NCI-H2081 (cell line): ENCODE data around the gene HABP4.

Source experiments
- DNase-seq, 2 experiments: peaks; one replicate each; lab custom pipeline; 2025; lab: John Stamatoyannopoulos, UW

HABP4 gene, protein sequence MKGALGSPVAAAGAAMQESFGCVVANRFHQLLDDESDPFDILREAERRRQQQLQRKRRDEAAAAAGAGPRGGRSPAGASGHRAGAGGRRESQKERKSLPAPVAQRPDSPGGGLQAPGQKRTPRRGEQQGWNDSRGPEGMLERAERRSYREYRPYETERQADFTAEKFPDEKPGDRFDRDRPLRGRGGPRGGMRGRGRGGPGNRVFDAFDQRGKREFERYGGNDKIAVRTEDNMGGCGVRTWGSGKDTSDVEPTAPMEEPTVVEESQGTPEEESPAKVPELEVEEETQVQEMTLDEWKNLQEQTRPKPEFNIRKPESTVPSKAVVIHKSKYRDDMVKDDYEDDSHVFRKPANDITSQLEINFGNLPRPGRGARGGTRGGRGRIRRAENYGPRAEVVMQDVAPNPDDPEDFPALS

DNA sequence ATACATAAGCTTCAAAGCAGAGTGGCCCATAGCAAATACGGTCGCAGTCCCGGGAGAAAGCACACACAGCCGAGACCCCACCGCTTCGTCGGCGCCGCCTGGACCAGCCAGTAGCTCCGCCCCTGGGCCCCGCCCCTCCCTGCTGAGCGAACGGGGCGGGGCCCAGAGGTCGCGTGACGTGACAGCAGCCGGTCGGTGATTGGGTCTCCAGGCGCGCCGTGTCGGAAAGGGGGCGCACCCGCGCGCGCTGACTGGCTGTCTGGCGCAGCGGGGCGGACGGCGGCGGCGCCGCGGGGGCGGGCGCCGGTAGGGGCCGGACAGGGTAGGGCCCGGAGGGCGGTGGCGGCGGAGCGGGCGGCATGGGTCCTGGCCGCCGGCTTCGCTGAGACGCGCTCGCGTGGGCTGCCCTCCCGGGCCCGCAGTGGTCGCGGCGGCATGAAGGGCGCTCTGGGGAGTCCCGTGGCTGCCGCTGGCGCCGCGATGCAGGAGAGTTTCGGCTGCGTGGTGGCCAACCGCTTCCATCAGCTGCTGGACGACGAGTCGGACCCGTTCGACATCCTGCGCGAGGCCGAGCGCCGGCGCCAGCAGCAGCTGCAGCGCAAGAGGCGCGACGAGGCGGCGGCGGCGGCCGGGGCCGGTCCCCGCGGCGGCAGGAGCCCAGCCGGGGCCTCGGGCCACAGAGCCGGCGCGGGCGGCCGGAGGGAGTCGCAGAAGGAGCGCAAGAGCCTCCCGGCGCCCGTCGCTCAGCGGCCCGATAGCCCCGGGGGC is at the start of gene HABP4:
TSS of gene HABP4 (plus strand) at position 325 of the 768 bp plus-strand sequence. CDS start at position 436, 111 bp downstream.
- peak; percentile 92 to 95 for DNase-seq

DNA sequence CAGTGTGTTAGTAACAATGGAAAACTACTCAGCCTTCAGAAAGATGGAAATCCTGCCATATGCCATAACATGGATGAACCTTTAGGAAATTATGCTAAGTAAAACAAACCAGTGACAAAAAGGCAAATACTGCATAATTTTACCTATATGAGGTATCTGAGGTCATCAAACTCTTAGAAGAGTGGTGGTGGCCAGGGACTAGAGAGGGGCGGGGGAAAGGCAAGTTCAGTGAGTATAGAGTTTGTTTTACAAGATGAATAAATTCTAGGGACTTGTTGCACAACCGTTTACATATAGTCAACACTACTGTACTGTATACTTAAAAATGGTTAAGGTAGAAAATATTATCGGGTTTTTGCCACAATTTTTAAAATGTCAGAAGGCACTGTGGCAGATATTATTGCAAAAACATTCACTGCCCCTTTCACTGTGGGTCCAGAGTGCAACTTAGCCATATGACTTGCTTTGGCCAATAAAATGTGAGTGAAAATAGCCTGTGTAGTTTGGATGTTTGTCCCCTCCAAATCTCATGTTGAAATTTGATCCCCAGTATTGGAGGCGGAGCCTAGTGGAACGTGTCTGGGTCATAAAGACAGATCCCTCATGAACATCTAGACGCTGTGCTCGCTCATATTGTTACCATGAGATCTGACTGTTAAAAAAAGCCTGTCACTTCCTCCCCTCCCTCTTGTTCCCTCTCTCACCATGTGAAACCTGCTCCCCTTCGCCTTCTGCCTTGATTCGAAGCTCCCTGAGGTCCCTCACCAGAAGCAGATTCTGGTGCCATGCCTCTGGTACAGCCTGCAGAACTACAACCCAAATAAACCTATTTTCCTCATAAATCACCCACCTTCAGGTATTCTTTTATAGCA is 41.3 kb upstream of the HABP4 start:
- DNase-seq = no peak

DNA sequence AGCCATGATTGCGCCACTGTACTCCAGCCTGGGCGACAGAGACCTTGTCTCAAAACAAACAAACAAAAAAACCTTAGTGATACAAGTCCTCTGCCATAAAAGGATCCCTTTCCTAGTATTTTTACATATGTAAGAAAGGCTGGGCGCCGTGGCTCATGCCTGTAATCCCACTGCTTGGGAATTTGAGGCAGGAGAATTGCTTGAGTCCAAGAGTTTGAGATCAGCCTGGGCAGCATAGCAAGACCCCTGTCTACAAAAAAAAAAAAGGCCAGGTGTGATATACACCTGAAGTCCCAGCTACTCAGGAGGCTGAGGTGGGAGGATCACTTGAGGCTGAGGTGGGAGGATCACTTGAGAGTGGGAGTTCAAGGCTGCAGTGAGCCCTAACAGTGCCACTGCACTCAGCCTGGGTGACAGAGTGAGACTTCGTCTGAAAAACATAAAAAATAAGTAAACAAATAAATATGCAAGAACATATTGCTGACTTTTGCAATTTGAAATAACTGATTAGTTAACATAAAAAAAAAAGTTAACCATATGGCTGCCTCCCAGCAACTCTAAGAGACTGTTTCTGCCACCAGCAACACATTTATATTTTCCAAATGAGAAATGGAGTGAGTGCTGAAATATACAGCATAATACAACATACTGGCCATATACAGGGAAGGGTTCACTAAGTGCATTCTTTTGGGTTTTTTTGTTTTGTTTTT is 38.7 kb upstream of the HABP4 start:
- no peak for DNase-seq

DNA sequence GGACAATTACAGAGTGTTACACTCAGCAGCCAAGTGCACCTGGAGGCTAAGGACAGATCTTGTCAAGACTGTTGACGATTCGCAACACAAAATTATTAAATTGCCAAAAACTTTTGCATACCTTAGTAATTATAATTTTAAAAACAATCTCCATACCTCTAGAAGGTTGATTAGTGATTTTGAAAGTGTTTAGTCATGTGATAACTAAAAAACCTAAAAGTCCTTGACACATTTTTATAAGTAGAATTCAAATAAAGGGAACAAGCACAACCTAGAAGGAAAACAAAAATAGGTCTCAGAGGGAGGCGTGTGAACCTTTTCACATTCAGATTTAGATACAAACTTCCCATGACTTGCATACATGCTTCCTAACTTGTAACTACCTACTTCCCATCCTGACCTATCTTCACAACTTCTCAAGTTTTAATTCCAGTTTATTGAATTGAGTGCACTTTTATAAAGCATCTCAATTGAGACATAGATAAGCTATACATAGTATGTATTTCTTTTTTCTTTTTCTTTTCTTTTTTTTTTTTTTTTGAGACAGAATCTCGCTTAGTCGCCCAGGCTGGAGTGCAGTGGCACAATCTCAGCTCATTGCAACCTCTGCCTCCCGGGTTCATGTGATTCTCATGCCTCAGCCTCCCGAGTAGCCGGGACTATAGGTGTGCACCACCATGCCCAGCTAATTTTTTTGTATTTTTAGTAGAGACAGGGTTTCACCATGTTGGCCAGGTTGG is 37.6 kb upstream of the HABP4 start:
- DNase-seq = no peak

DNA sequence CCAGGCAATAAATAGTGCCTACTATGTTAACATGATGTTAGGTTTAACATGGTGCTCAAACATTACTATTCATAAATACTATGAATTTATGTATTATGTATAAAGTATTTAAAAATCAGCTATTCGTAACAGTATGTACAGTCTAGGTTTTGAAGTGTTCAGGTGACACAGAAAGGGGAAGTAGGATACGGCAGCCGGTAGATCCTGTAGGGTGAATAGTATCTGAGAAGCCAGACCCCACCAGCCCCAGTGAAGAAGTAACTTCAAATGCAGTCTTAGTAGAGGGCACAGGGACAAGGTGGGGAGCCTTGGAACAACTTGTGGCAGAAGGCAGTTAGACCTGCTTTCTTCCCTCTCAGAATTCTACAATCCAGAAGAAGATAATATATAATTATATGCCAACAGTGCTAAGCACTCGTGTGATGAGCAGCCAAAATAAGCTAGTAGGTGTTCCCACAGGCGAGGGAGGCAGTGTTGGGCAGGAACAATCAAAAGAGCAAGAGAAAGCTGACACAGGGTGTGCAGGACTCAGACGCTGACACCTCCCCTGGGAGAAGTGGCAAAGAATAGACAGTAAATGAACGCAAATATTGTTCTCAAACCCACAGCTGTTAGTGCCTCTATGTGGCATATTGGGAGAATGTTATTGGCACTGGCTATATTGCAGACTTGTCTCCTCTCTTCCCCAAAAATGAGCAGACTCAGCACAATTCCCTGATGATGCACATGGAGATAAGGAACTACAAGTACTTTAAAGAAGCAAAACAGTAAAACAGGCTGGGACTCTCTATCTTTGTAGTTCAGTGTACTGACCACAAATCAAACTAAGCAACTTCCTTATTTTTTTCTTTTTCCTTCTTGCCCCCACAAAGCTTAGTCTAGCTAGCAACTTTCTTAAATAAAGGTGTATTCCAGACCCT is 36.4 kb upstream of the HABP4 start:
- DNase-seq = peak; percentile 59 to 72

DNA sequence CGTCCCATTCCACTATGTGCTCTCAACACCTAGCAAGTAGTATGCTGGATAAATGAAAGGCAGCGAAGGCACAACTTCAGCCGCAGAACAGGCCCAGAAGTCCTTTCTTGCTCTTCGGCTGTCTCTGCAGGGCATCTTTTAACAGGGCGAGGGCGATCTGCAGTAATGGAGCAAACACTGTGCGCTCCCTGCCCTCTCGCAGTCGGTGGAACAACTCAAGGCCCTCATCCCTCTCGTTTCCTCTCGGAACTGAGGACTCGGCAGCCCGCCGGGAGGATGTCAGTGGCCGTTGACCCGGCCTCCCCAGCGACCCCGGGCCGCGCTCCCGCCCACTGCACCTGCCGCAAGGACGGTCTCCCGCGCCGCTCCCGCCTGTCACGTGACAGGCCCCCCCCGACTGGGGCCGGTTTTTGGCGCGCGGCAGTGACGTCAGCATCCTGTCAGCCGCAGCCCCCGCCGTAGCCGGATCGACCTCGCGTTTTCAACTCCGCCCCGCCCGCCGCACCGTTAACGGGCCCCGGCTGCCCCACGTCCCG is 32.9 kb upstream of the HABP4 start:
- peak; percentile 85 to 89 for DNase-seq

DNA sequence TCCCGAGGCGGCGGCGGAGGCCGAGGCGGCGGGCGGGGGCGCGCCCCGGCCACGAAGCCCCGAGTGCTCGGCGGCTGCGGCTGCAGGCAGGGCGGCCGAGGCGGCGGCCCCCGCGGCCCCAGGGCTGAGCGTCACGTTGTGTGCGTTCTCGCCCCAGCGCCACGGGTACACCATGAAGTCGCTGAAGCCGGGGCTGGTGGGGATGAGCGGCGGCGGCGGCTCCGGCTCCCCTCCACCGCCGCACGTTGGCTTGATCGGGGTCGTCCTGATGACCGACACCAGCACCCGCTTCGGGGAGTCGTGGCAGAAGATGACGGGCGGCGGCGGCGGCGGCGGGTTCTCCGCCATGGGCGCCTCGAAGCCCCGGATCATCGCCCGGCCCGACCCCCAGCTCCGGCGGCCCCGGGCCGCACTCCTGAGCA is 32.3 kb upstream of the HABP4 start:
- DNase-seq = peak in 1 of 2 experiments; percentile 52

DNA sequence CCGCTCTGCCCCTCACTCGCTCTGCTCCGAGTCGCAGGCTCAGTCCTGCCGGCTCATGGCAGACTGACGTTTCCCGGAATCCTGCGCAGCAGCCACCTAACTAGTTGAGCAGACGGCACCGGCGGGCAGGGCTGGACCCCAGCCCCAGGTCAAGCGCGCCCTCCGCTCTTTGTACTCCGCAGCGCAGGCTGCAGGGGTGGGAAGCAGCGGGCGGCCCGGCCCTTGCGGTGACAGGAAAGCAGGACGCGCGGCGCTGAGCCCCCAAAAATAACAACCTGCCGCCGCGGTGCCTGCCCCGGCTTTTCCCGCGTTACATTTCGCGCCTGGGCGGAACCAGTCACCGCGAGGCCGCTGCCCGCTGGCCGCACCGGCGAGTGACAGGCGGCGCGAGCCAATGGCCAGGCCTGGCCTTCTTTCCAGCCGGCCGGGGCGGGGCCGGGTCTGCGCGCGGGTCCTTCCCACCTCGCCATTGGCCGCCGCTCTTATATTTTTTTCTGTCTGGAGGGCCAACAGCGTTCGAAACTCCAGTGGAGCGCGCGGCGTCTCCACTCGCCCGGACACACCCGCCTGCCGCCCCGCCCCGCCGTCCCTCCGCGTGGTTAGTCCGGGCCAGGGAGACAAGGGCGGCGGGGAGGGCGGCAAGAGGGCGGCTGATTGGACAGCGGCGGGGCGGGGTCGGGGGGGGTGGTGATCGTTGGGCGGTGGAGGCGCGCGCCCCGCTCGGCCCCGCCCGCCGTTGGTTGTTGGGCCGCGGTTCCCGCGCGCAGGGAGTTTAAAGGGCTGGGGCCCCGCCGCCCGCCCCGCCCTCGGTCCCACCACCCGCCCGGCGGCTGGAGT is 31.7 kb upstream of the HABP4 start, which contains the start of gene ZNF367:
TSS of gene ZNF367 (minus strand) at position 288 of the 837 bp plus-strand sequence. CDS start 338 bp downstream, outside the sequence.
- DNase-seq = peak; percentile 95 to 97

DNA sequence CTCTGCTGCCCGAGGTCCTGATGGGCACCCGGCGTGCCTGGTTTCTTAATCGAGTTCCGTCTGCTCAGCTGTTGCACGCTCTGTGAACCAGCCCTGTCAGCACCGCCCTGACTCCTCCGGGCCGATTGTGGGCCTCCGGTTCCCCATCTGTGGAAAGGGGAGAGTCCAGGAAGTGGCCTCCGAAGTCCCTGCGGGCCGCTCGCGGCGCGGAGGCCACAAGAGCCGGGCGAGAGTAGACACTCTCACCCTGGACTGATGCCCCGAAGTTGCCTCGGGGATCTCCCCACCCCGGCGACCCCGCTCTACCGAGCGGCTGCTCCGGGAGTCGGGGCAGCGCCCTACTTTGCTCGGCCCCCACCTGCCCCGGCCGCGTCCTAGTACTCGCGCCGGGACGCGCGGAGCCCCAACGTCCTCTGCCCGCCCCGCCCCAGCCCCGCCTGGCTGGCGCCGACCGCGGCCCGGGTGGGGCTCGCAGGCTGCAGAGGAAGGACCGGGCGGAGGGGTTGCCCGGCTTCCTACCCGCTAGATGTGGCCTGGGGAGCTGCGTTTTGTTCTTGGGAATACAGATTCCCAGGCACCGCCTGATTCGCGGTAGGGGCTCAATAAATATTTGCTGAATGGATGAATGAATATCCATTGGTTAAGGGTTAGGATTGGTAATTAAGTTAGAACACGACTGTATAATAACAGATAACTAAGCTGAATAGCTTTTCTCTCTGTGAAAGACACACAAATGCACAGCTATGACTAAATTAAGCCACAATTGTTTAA is 30.9 kb upstream of the HABP4 start:
- DNase-seq = peak; percentile 83 to 92

DNA sequence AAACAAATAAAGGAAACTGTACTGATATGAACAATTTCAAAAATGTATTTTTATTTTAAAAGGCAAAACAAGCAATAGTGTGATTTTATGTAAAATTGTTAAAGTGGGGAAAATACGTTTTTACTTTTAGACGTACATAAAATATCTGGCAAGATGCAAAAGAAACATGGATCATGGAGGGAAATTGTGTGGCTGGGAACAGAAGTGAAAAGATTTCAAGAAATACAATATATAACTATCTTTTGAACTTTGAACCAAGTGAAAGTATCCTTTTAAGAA is 30.3 kb upstream of the HABP4 start:
- no peak for DNase-seq

DNA sequence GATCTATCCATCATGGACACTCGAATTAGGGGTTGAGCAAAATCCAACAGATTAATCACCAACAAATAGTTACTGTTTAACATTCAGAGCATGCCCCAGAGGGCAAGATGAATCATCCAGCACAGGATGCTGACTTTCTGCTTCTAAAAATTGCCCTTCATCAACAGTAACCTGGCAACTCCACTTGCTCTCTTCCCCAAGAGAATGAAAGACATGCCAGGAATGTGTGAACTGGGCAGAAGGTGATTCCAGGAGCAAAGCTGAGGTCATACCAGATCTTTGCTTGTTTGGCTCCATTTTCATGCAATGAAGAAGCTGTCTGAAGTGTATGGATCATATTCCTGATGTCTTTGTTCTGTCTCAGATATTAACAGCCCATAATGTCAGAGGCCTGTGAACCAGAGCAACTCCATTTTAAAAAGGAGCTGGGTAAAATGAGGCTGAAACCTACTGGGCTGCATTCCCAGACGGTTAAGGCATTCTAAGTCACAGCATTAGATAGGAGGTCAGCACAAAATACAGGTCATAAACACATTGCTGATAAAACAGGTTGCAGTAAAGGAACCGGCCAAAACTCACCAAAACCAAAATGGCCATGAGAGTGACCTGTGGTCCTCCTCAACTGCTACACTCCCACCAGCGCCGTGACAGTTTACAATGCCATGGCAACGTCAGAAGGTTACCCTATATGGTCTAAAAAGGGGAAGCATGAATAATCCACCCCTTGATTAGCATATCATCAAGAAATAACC is 29.3 kb upstream of the HABP4 start:
- DNase-seq = peak in 1 of 2 experiments; percentile 21

DNA sequence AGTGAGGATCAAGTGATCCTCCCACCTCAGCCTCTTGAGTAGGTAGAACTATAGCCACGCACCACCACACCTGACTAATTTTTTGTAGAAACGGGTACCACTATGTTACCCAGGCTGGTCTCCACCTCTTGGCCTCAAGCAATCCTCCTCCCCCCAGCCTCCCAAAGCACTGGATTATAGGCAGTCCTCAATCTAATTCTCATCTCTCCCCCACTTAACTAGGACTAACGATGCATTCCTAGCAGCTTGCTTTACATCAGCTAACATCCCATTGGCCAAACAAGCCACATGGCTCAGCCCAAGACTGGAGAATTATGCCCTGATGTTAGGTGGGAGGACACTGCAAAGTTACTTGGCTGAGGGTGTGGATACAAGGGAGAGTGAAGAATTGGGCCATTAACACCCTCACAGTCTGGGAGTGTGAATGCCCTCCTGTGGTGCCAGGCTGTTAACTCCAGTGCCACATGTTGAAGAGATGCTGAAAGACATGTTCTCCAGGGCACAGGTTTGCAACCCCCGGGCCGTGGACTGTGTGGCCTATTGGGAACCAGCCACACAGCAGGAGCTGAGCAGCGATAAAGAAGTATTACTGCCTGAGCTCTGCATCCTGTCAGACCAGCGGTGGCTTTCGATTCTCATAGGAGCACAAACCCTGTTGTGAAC is 26.5 kb upstream of the HABP4 start:
- DNase-seq = no peak

DNA sequence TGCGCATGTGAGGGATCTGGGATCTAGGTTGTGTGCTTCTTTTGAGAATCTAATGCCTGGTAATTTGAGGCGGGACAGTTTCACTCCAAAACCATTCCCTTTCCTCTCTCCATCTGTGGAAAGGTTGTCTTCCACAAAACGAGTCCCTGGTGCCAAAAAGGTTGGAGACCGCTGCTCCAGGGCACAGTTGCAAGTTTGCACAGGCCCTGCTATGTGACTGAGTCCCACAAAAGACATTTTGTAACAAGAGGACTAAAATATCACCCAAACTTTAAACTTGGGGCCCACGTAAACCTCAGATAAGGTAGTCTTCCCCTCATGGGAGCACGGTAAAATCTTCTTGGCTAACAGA is 26.0 kb upstream of the HABP4 start:
- no peak for DNase-seq

DNA sequence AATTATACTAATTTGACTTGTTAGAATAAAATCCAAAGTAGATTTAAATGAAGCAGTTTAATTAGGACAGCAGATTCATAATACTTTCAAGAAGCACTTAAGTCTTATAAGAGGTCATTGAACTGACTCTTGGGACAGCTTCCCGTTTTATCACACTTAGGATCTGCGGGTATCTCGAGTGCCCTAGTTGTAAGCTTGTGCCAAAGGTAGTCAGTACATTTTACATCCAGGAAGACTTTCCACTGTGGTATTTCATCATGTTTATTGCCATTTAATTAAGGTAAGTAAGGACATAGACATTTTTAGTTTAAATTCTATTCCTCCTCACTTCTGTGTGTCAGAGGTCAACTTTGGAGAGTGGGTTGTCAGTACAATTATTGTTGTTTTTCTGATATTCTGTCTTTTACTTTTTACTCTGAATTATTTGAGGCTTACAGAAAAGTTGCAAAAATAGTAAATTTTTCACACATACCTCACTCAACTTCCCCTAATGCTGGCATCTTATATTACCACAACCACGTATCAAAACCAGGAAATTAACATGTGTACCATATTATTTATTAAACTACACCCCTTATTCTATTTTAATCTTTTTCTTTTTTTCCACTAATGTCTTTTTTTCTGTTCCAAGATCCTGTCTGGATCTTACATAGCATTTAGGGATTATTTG is 24.3 kb upstream of the HABP4 start:
- DNase-seq = no peak

DNA sequence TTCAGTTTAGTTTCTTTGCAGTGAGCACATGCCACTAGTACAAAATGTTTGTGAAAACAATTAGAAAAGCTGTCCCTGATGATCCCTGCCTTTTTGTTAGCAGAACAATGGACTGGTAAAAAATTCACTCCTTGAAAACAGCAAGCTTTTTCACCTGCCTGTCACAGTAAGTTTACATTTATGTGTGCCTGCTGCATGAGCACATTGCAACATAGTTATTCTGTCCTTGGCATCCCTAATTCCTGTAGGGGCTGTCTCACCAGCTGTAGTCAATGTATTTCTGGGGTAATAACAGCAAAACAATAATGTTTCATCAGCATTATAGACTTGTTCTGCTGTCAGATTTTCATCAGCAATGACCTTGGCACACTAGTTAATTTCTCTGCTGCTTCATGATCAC is 20.2 kb upstream of the HABP4 start:
- no peak for DNase-seq

DNA sequence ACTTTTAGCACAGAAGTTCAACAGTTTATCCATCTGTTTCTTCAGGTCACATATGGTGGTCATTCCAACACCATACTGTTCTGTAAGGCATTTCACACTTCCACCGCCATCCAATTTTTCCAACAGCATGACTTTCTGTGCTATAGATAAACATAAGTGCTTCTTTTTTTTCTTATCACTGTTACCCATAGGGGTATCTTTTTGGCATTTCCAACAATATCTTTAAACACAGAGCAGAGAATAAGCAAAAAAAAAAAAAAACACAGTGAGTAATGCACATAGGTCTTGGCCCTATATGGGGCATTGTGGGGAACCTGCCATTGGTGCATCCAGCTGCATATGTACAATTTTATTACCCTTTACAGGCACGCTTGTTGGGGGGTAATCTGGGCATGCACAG is 19.6 kb upstream of the HABP4 start:
- DNase-seq = no peak
